GM12892 (cell line): ENCODE data around the gene TCF20.

Experiments
- DNase-seq: peaks from one replicate; pipeline ENCODE4 v3.0.0; 2011; ENCODE audit not compliant: insufficient read length
- FAIRE-seq: peaks from 2 replicates; lab custom pipeline; 2011; peaks lifted over from hg19 to GRCh38; lab: Jason Lieb, UNC
- POLR2A ChIP-seq: IDR thresholded peaks from 2 replicates; pipeline ENCODE4 v1.6.1; 2011; ENCODE audit warnings: low read depth, low read length, control low read depth
- POLR2AphosphoS5 ChIP-seq: IDR thresholded peaks from 2 replicates; pipeline ENCODE4 v1.6.1; 2011; ENCODE audit warnings: low read depth, low read length, control low read depth
- TAF1 ChIP-seq: IDR thresholded peaks from 2 replicates; pipeline ENCODE4 v1.6.1; 2011; ENCODE audit warnings: low read depth, mild to moderate bottlenecking, control low read depth, low read length, borderline replicate concordance

Gene TCF20

GRCh38 chr22:42297778-42298177 lies 27.3 kb upstream of the TCF20 start:
- TF ChIP-seq TAF1 (no peak), POLR2A (no peak), POLR2AphosphoS5 (no peak)
- no peak for FAIRE-seq
- no peak for DNase-seq

- FAIRE-seq (no peak), DNase-seq (no peak)
- TF ChIP-seq TAF1 (no peak), POLR2AphosphoS5 (no peak), POLR2A (no peak)
Observed at GRCh38 chr22:42296883-42297282, 26.4 kb upstream of the TCF20 start.

- FAIRE-seq, result no peak
- TF ChIP-seq POLR2A (no peak), POLR2AphosphoS5 (no peak), TAF1 (no peak)
- no peak for DNase-seq
Observed at GRCh38 chr22:42296381-42296853, 26.0 kb upstream of the TCF20 start.

- DNase-seq, result no peak
- TF ChIP-seq TAF1 (no peak), POLR2AphosphoS5 (no peak), POLR2A (no peak)
- no peak for FAIRE-seq
Observed at GRCh38 chr22:42294034-42294985, 23.9 kb upstream of the TCF20 start.

- FAIRE-seq, result no peak
- no peak for DNase-seq
- no peak for TF ChIP-seq POLR2A
- TF ChIP-seq POLR2AphosphoS5, result no peak
- TF ChIP-seq TAF1, result no peak
Observed at GRCh38 chr22:42292732-42293520, 22.5 kb upstream of the TCF20 start.

GRCh38 chr22:42291287-42291686 lies 20.8 kb upstream of the TCF20 start:
- no peak for TF ChIP-seq POLR2A
- TF ChIP-seq POLR2AphosphoS5, result no peak
- TF ChIP-seq TAF1, result no peak
- DNase-seq (no peak), FAIRE-seq (no peak)

- DNase-seq, result no peak
- no peak for FAIRE-seq
- TF ChIP-seq POLR2A (no peak), POLR2AphosphoS5 (no peak), TAF1 (no peak)
Observed at GRCh38 chr22:42289671-42290541, 19.5 kb upstream of the TCF20 start.

- FAIRE-seq (no peak), DNase-seq (no peak)
- TF ChIP-seq POLR2A (no peak), POLR2AphosphoS5 (no peak), TAF1 (no peak)
Observed at GRCh38 chr22:42288791-42289190, 18.3 kb upstream of the TCF20 start.

GRCh38 chr22:42287174-42287890 lies 16.9 kb upstream of the TCF20 start:
- no peak for DNase-seq
- FAIRE-seq, result no peak
- TF ChIP-seq POLR2A (no peak), POLR2AphosphoS5 (no peak), TAF1 (no peak)

- DNase-seq, result no peak
- TF ChIP-seq TAF1 (no peak), POLR2A (no peak), POLR2AphosphoS5 (no peak)
- FAIRE-seq, result peak; percentile 48
Observed at GRCh38 chr22:42286205-42286604, 15.8 kb upstream of the TCF20 start.
